HFFc6 (cell line): ENCODE results near the gene IKZF2. TPM values are rescaled to one million over a fixed set of nuclear protein-coding genes. Genes with fewer than 3 reads are reported as not detected.

Experiments used
- DNase-seq: peaks from one replicate; pipeline ENCODE4 v3.0.0-alpha.2; 2018
- H3K27ac Mint-ChIP-seq: 2 replicates; pipeline ENCODE4 v1.8.0; 2020; ENCODE audit warnings: mild to moderate bottlenecking, mixed read lengths
- H3K27me3 Mint-ChIP-seq: 2 replicates; pipeline ENCODE4 v1.8.0; 2021; ENCODE audit warnings: mild to moderate bottlenecking, moderate library complexity, mixed read lengths; ENCODE audit not compliant: insufficient read depth
- H3K36me3 Mint-ChIP-seq: 2 replicates; pipeline ENCODE4 v1.8.0; 2021; ENCODE audit warnings: low read depth, mixed read lengths
- H3K4me1 Mint-ChIP-seq: 2 replicates; pipeline ENCODE4 v1.8.0; 2020; ENCODE audit warnings: low read depth, mixed read lengths
- H3K4me3 Mint-ChIP-seq: 2 replicates; pipeline ENCODE4 v1.8.0; 2020; ENCODE audit warnings: mild to moderate bottlenecking, moderate library complexity, mixed read lengths
- H3K9me3 Mint-ChIP-seq: 2 replicates; pipeline ENCODE4 v1.8.0; 2020; ENCODE audit warnings: mild to moderate bottlenecking, mixed read lengths
- CTCF ChIP-seq: fragments of 200-600 bp; sonication (generic); IDR thresholded peaks from 2 replicates; pipeline ENCODE4 v1.5.0; 2021; ENCODE audit warnings: antibody characterized with exemption, mild to moderate bottlenecking
- total RNA-seq, 6 experiments: library from RNA; stranded (reverse); fragmentation: NEBNext Ultra II Directional; extraction: Animal tissue kit (Norgen Biotek cat#: 25700); gene quantifications; 2 replicates in 1 of 6; 3 replicates in 5 of 6; pipeline ENCODE4 v1.2.3, GENCODE V29; 2021

The IKZF2 gene
- total RNA-seq, 6 experiments from 2014 or later: 6.5 to 12.3 (median 10.2) TPM

DNA sequence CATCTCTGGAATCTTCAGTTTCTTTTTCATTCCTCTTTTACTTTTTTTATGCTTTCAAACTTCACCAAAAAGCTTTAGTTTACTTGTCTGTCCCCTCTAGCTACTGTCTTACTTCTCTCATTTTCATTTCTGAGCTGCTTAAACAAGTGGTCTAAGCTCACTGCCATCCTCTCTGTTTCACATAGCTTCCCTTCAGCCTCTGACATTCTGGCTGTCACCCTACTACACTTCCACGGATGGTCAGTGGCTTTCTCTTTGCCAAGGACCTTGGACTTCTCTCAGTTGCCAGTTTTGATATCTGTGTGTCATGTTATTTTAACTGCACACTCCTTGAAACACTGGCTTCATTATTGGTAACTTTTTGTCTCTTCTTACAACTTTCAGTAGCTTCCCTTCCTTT is 176.1 kb downstream of the IKZF2 start:
- no peak for DNase-seq
- Mint-ChIP-seq H3K4me1 (peaks cover 74% of the 10 kb centered on the region), H3K4me3 (peak overlapping the region; percentile 55), H3K27me3 (no peaks in the 10 kb centered on the region; the same call in 1 of the 2 replicates), H3K36me3 (no peaks in the 10 kb centered on the region), H3K27ac (peak overlapping the region; percentile 82), H3K9me3 (no peaks in the 10 kb centered on the region)
- TF ChIP-seq CTCF: no peak

- no peak overlapping the region for H3K4me3 Mint-ChIP-seq
- no peaks in the 10 kb centered on the region; the same call in 1 of the 2 replicates for H3K27me3 Mint-ChIP-seq
- peaks cover 76% of the 10 kb centered on the region for H3K4me1 Mint-ChIP-seq
- H3K9me3 Mint-ChIP-seq: no peaks in the 10 kb centered on the region
- H3K36me3 Mint-ChIP-seq: no peaks in the 10 kb centered on the region
- peak; percentile 89 for DNase-seq
- TF ChIP-seq CTCF: no peak
- peak overlapping the region; percentile 82 for H3K27ac Mint-ChIP-seq
These were observed 176.7 kb downstream of the IKZF2 start for GRCh38 chr2:212974692-212975091.

DNA sequence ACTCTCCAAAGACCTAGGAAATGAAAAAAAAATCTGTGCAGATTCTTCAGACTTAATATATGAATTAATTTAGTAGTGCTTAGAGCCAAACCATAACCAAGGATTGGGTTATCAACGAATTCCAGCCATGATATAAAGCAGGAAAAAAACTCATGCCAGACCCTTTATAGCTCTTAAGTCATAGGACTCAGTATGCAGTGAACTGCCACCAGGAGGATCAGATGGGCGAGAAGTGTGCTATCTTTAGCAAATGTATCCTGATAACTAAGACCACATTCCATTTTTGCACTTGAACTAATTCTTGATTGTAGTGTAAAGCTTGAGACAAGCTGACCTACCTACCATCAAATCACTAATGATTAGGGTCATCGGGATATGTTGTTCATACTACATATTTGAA is 178.1 kb downstream of the IKZF2 start:
- peak; percentile 20; the same call in 1 of the 2 replicates for TF ChIP-seq CTCF
- no peaks in the 10 kb centered on the region; the same call in 1 of the 2 replicates for H3K27me3 Mint-ChIP-seq

GRCh38 chr2:212970132-212970531 is 181.3 kb downstream of the IKZF2 start:
- Mint-ChIP-seq H3K4me1 (peaks cover 79% of the 10 kb centered on the region), H3K27me3 (no peaks in the 10 kb centered on the region; the same call in 1 of the 2 replicates), H3K9me3 (no peaks in the 10 kb centered on the region), H3K36me3 (no peaks in the 10 kb centered on the region), H3K27ac (peak overlapping the region; percentile 80), H3K4me3 (peak overlapping the region; percentile 40)
- peak; percentile 59 for DNase-seq
- TF ChIP-seq CTCF: no peak

More for the DNA sequence above, 178.1 kb downstream of the IKZF2 start:
- Mint-ChIP-seq H3K4me1 (peaks cover 81% of the 10 kb centered on the region), H3K36me3 (no peaks in the 10 kb centered on the region), H3K27ac (peak overlapping the region; percentile 82), H3K9me3 (no peaks in the 10 kb centered on the region), H3K4me3 (no peak overlapping the region)
- no peak for DNase-seq

GRCh38 chr2:212968284-212969081 is 182.9 kb downstream of the IKZF2 start:
- H3K4me3 Mint-ChIP-seq: 0 out of 2 replicates have a peak overlapping the region, but pooled peaks have one; percentile 11
- DNase-seq: peak; percentile 23
- peaks cover 62% of the 10 kb centered on the region for H3K4me1 Mint-ChIP-seq
- no peaks in the 10 kb centered on the region for H3K9me3 Mint-ChIP-seq
- no peaks in the 10 kb centered on the region for H3K36me3 Mint-ChIP-seq
- H3K27ac Mint-ChIP-seq: no peak overlapping the region; the same call in 1 of the 2 replicates
- TF ChIP-seq CTCF: no peak
- H3K27me3 Mint-ChIP-seq: no peaks in the 10 kb centered on the region; the same call in 1 of the 2 replicates
